AG09309 (cell line): ENCODE results near the gene NTRK2.

Experiments
- DNase-seq: peaks from one replicate; pipeline ENCODE4 v3.0.0-alpha.2; 2010; ENCODE audit warnings: low read depth
- H3K4me3 ChIP-seq: 2 replicates; pipeline ENCODE4 v1.5.1; 2011; ENCODE audit warnings: mild to moderate bottlenecking, low read depth, low read length, moderate library complexity; ENCODE audit not compliant: control insufficient read depth
- TF ChIP-seq, protein P1 (sequence below): IDR thresholded peaks from 2 replicates; pipeline ENCODE4 v1.5.1; 2011; ENCODE audit warnings: mild to moderate bottlenecking, low read depth, low read length, inconsistent platforms; ENCODE audit not compliant: insufficient read depth, control insufficient read depth; ENCODE audit errors: missing control alignments

Gene NTRK2

GRCh38 chr9:84808416-84808815 lies 138.9 kb downstream of the NTRK2 start:
- DNase-seq = no peak
- no peak overlapping the region for H3K4me3 ChIP-seq
- TF ChIP-seq, protein P1, sequence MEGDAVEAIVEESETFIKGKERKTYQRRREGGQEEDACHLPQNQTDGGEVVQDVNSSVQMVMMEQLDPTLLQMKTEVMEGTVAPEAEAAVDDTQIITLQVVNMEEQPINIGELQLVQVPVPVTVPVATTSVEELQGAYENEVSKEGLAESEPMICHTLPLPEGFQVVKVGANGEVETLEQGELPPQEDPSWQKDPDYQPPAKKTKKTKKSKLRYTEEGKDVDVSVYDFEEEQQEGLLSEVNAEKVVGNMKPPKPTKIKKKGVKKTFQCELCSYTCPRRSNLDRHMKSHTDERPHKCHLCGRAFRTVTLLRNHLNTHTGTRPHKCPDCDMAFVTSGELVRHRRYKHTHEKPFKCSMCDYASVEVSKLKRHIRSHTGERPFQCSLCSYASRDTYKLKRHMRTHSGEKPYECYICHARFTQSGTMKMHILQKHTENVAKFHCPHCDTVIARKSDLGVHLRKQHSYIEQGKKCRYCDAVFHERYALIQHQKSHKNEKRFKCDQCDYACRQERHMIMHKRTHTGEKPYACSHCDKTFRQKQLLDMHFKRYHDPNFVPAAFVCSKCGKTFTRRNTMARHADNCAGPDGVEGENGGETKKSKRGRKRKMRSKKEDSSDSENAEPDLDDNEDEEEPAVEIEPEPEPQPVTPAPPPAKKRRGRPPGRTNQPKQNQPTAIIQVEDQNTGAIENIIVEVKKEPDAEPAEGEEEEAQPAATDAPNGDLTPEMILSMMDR = no peak

GRCh38 chr9:84811072-84811750 lies 141.7 kb downstream of the NTRK2 start:
- no peak for DNase-seq
- no peak overlapping the region for H3K4me3 ChIP-seq
- TF ChIP-seq, protein P1 = no peak

DNA sequence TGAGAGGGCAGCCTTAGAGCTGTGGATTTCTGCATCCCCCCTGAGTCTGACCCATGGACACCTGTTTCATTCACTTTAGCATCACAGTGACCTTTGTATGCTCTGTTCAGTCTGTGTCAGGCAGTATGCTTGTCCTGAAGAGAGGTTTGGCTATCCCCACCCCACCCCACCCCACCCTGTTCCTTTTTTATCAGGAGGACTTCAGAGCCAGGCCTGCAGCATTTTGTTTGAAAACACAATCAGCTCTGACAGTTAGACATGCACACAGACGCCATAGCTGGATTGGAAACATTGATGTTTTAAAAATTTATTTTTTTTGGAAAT lies 142.2 kb downstream of the NTRK2 start:
- TF ChIP-seq, protein P1 = no peak
- DNase-seq = no peak
- H3K4me3 ChIP-seq = no peak overlapping the region

GRCh38 chr9:84812355-84812754 lies 142.8 kb downstream of the NTRK2 start:
- TF ChIP-seq, protein P1 = no peak
- H3K4me3 ChIP-seq = no peak overlapping the region
- no peak for DNase-seq

GRCh38 chr9:84812847-84813246 lies 143.3 kb downstream of the NTRK2 start:
- TF ChIP-seq, protein P1 = no peak
- H3K4me3 ChIP-seq = no peak overlapping the region
- no peak for DNase-seq

DNA sequence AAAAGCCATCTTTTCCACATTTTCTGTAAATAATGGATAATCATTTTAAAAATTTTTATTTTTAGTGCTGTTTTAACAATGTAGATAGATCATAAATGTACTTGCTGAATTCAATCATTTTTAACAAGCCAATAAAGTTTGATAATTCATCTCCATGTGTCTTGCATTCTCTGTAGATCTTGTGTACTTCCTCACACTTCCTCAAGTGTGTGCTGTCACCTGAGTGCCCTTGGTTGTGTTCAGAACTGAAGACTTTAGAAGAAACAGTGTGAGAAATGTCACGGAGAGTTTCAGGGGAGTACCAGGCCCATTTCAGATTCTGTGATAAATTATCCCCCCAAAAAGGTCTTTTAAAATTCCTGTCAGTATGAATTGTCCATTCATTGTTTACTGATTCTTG lies 146.0 kb downstream of the NTRK2 start:
- DNase-seq = no peak
- TF ChIP-seq, protein P1 = no peak
- no peak overlapping the region for H3K4me3 ChIP-seq

GRCh38 chr9:84817038-84817437 lies 147.5 kb downstream of the NTRK2 start:
- DNase-seq = no peak
- TF ChIP-seq, protein P1 = no peak
- H3K4me3 ChIP-seq = no peak overlapping the region
